Vagina (tissue), 2 donors: ENCODE data around the gene FAM181B. TPM values are rescaled to one million over a fixed set of nuclear protein-coding genes. Genes with fewer than 3 reads are reported as not detected.

Experiments used
- DNase-seq, 2 donors: peaks; one replicate each; pipeline ENCODE4 v3.0.0-alpha.2; 2017; ENCODE audit errors: extremely low spot score in 2 of 2
- H3K27ac ChIP-seq: fragments of 200-600 bp; sonication (generic); one replicate; pipeline ENCODE4 v1.5.1; 2019
- H3K27me3 ChIP-seq: fragments of 200-600 bp; sonication (generic); one replicate; pipeline ENCODE4 v1.5.1; 2019
- H3K36me3 ChIP-seq, 2 donors: fragments of 200-600 bp; sonication (generic); one replicate each; pipeline ENCODE4 v1.5.1; 2017 to 2019
- H3K4me1 ChIP-seq: fragments of 200-600 bp; sonication (generic); one replicate; pipeline ENCODE4 v1.5.1; 2019
- H3K4me3 ChIP-seq, 2 donors: fragments of 200-600 bp; sonication (generic); 1 replicate in 1 of 2; 2 replicates in 1 of 2; pipeline ENCODE4 v1.5.1; 2016 to 2019
- H3K9me3 ChIP-seq: fragments of 200-600 bp; sonication (generic); one replicate; pipeline ENCODE4 v1.5.1; 2019
- CTCF ChIP-seq, 3 experiments: fragments of 450-650 bp in 2 of 3; fragments of 200-600 bp in 1 of 3; sonication (generic) in 1 of 3; IDR thresholded peaks; one replicate each; pipeline ENCODE4 v1.5.1; 2017 to 2019; ENCODE audit warnings: antibody characterized with exemption in 3 of 3, mild to moderate bottlenecking in 2 of 3, moderate library complexity in 2 of 3
- POLR2A ChIP-seq, 2 donors: fragments of 450-650 bp; IDR thresholded peaks; one replicate each; pipeline ENCODE4 v1.6.1; 2017; ENCODE audit warnings: antibody characterized with exemption in 2 of 2, mild to moderate bottlenecking in 2 of 2, moderate library complexity in 2 of 2
- POLR2AphosphoS5 ChIP-seq, 2 donors: sonication (generic); formaldehyde crosslinking; IDR thresholded peaks; one replicate each; pipeline ENCODE4 v1.9.0; 2017; ENCODE audit warnings: antibody characterized with exemption in 2 of 2, mild to moderate bottlenecking in 2 of 2, low read depth in 1 of 2; ENCODE audit not compliant: insufficient read depth in 1 of 2
- intact Hi-C: fragments of 100-400 bp; cut with DNase I; formaldehyde crosslinking; loops from one replicate; pipeline ENCODE4 v1.15.1; 2023
- total RNA-seq: library from RNA; depleted of rRNA; stranded (reverse); fragments of >200 nt; gene quantifications from one replicate; pipeline ENCODE4 v1.2.3, GENCODE V29; 2016

Gene FAM181B
- total RNA-seq, 1 donor from 2014 or later, result 0.49 TPM

GRCh38 chr11:82763167-82763566, 29.5 kb upstream of the FAM181B start:
- Histone ChIP-seq H3K36me3 (no peaks in the 10 kb centered on the region), H3K9me3 (no peaks in the 10 kb centered on the region), H3K4me3 (no peak overlapping the region), H3K4me1 (no peaks in the 10 kb centered on the region), H3K27ac (no peak overlapping the region), H3K27me3 (no peaks in the 10 kb centered on the region)
- intact Hi-C loops, result no loop called here
- DNase-seq, result no peak
- TF ChIP-seq POLR2AphosphoS5 (IDR thresholded peaks at IDR 0.05; ENCODE audit: insufficient read depth in 1 of 2, low read depth in 1 of 2) (no peak), POLR2A (IDR thresholded peaks at IDR 0.05) (no peak), CTCF (IDR thresholded peaks at IDR 0.05) (no peak)

- no peaks in the 10 kb centered on the region for H3K4me1 ChIP-seq
- H3K27me3 ChIP-seq, result no peaks in the 10 kb centered on the region
- H3K36me3 ChIP-seq, result no peaks in the 10 kb centered on the region
- H3K4me3 ChIP-seq, result no peak overlapping the region
- DNase-seq, result no peak
- H3K27ac ChIP-seq, result no peak overlapping the region
- TF ChIP-seq CTCF (IDR thresholded peaks at IDR 0.05) (no peak), POLR2AphosphoS5 (IDR thresholded peaks at IDR 0.05; ENCODE audit: insufficient read depth in 1 of 2, low read depth in 1 of 2) (no peak), POLR2A (IDR thresholded peaks at IDR 0.05) (no peak)
- intact Hi-C loops, result no loop called here
- no peaks in the 10 kb centered on the region for H3K9me3 ChIP-seq
Observed at GRCh38 chr11:82759649-82760048, 26.0 kb upstream of the FAM181B start.

- H3K36me3 ChIP-seq, result no peaks in the 10 kb centered on the region
- no peaks in the 10 kb centered on the region for H3K9me3 ChIP-seq
- DNase-seq, result no peak
- no peaks in the 10 kb centered on the region for H3K27me3 ChIP-seq
- no peak overlapping the region for H3K4me3 ChIP-seq
- H3K27ac ChIP-seq, result no peak overlapping the region
- intact Hi-C loops, result no loop called here
- no peaks in the 10 kb centered on the region for H3K4me1 ChIP-seq
- no peak for TF ChIP-seq POLR2AphosphoS5 (IDR thresholded peaks at IDR 0.05; ENCODE audit: insufficient read depth in 1 of 2, low read depth in 1 of 2)
- no peak for TF ChIP-seq POLR2A (IDR thresholded peaks at IDR 0.05)
- TF ChIP-seq CTCF (IDR thresholded peaks at IDR 0.05), result no peak
Observed at GRCh38 chr11:82757660-82758357, 24.1 kb upstream of the FAM181B start.

GRCh38 chr11:82756765-82757639, 23.3 kb upstream of the FAM181B start:
- Histone ChIP-seq H3K9me3 (no peaks in the 10 kb centered on the region), H3K27ac (no peak overlapping the region), H3K27me3 (no peaks in the 10 kb centered on the region), H3K36me3 (no peaks in the 10 kb centered on the region), H3K4me1 (no peaks in the 10 kb centered on the region), H3K4me3 (no peak overlapping the region)
- TF ChIP-seq POLR2A (IDR thresholded peaks at IDR 0.05), result no peak
- TF ChIP-seq CTCF (IDR thresholded peaks at IDR 0.05), result no peak
- TF ChIP-seq POLR2AphosphoS5 (IDR thresholded peaks at IDR 0.05; ENCODE audit: insufficient read depth in 1 of 2, low read depth in 1 of 2), result no peak
- intact Hi-C loops, result no loop called here
- no peak for DNase-seq

GRCh38 chr11:82754410-82754809, 20.7 kb upstream of the FAM181B start:
- H3K4me1 ChIP-seq, result no peaks in the 10 kb centered on the region
- H3K27ac ChIP-seq, result no peak overlapping the region
- no peaks in the 10 kb centered on the region for H3K36me3 ChIP-seq
- intact Hi-C loops, result no loop called here
- H3K4me3 ChIP-seq, result no peak overlapping the region
- H3K9me3 ChIP-seq, result no peaks in the 10 kb centered on the region
- H3K27me3 ChIP-seq, result no peaks in the 10 kb centered on the region
- no peak for TF ChIP-seq POLR2AphosphoS5 (IDR thresholded peaks at IDR 0.05; ENCODE audit: insufficient read depth in 1 of 2, low read depth in 1 of 2)
- TF ChIP-seq CTCF (IDR thresholded peaks at IDR 0.05), result no peak
- TF ChIP-seq POLR2A (IDR thresholded peaks at IDR 0.05), result no peak
- DNase-seq, result no peak
